ENCODE data around the gene FBXO44. TPM values are rescaled to one million over a fixed set of nuclear protein-coding genes. Genes with fewer than 3 reads are reported as not detected.

Gene FBXO44
- total and polyA plus RNA-seq, 10 of the 15 experiments (the other 5 are each of a cell fraction or from before 2014, with no cell fraction given) = 0.77 to 22.4 (median 8.2) TPM

DNA sequence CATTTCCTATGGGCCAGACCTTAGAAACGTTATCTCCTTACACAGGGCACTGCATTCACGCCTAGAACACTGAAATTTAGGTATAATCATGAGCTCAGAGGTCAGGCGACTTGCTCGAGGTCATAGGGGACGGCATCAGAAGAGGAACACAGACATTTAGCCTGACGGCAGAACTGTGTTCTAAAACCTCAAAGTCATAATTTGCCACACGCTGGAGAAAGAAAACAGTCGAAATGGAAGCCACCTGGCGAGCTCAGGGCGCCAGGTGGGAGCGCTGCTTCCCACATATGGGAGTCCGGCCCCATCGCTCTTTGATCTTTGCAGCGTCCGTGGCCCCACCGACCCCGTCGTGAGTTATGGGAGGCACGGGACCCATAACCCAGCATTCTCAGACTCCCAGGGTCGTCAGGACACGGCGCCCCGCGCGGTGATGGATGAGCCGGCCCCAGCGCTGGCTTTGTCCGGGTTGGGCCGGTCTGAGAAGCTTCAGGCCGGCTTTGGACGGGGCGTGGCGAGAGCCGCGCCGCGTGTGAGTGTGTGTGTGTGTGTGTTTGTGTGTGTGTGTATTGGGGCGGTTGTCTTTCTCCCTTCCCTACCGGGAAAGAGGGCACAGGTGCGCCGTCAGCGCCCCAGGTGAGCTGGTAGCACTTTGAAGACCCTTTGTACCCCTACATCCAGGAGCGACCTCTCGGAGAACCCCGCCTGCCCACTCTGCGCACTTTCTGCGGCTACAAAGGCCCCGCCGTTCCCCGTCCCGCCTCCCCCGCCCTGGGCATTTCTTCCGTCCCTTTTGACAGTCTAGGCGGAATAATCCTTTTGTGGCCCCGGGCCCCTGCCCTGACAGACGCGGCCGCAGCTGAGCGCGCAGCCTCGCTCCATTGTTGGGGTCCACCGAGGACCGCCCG lies 36.0 kb downstream of the FBXO44 start:
- no TSS peak for BruUV-seq (replicated peaks)
- WGBS (ENCODE audit: insufficient coverage, insufficient replicate concordance, low lambda C conversion rate, missing lambda C conversion rate) = 5% methylated on average over 56 of the region's 64 CpGs
- SMC1A ChIA-PET (ENCODE audit: uncharacterized antibody, unreplicated experiment) = no interaction called here
- no peak for TF ChIP-seq YY1 (IDR thresholded peaks at IDR 0.05; ENCODE audit: low read depth, low read length)
- TF ChIP-seq SUZ12 (IDR thresholded peaks at IDR 0.05; ENCODE audit: unreplicated experiment) = peak; percentile 35
- TF ChIP-seq, protein P1, sequence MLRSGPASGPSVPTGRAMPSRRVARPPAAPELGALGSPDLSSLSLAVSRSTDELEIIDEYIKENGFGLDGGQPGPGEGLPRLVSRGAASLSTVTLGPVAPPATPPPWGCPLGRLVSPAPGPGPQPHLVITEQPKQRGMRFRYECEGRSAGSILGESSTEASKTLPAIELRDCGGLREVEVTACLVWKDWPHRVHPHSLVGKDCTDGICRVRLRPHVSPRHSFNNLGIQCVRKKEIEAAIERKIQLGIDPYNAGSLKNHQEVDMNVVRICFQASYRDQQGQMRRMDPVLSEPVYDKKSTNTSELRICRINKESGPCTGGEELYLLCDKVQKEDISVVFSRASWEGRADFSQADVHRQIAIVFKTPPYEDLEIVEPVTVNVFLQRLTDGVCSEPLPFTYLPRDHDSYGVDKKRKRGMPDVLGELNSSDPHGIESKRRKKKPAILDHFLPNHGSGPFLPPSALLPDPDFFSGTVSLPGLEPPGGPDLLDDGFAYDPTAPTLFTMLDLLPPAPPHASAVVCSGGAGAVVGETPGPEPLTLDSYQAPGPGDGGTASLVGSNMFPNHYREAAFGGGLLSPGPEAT (IDR thresholded peaks at IDR 0.05; ENCODE audit: low read depth) = no peak
- H3K4me2 ChIP-seq (ENCODE audit: control insufficient read depth, insufficient read depth) = no peak overlapping the region
- no peaks in the 10 kb centered on the region; the same call in 1 of the 2 replicates for H4K20me1 ChIP-seq (ENCODE audit: control insufficient read depth, insufficient read depth)
- POLR2A ChIA-PET = no interaction called here
- CTCF ChIA-PET = interaction anchor here (1.1 to 1.7 kb wide), 2 partner anchors 9 to 15 kb away, joined by 3 read pairs; no protein-coding TSS in a partner anchor
- no peak overlapping the region for H2AFZ ChIP-seq (ENCODE audit: control insufficient read depth, low read depth, low read length)
- no peak overlapping the region for H3K27ac ChIP-seq (ENCODE audit: control insufficient read depth, insufficient read depth)
- H3K36me3 ChIP-seq (ENCODE audit: control insufficient read depth in 2 of 2, insufficient read depth in 2 of 2, low read length in 1 of 2) = no peaks in the 10 kb centered on the region
- intact Hi-C loops (cut with micrococcal nuclease; ENCODE audit: unreplicated experiment) = no loop called here
- RAD21 ChIA-PET (ENCODE audit: unreplicated experiment) = interaction anchor here (0.7 to 1.0 kb wide), 2 partner anchors 26 to 203 kb away, joined by 3 read pairs; no protein-coding TSS in a partner anchor
- H3K79me2 ChIP-seq (ENCODE audit: control insufficient read depth, insufficient read depth, low read length) = no peaks in the 10 kb centered on the region
- peaks cover 9 to 16% of the 10 kb centered on the region in 2 experiments; a peak in 3 of 4 replicates for H3K27me3 ChIP-seq (replicated peaks in 1 of 2; ENCODE audit: control insufficient read depth in 2 of 2, insufficient read depth in 2 of 2, low read length in 1 of 2)
- H3K4me3 ChIP-seq = no peak overlapping the region
- no peak for FAIRE-seq
- H3K9me3 ChIP-seq (replicated peaks; ENCODE audit: control insufficient read depth, insufficient read depth, low read length) = no peaks in the 10 kb centered on the region
- H3K4me1 ChIP-seq (ENCODE audit: control insufficient read depth, insufficient read depth, low read length) = no peaks in the 10 kb centered on the region
- in situ Hi-C loops (cut with MboI) = no loop called here
- no peak for DNase-seq (ENCODE audit: low read depth, low spot score)
- ATAC-seq = 0 out of 3 replicates have a peak, but pooled peaks have one; percentile 22
- H3K9ac ChIP-seq (ENCODE audit: control insufficient read depth, insufficient read depth, low read length) = no peak overlapping the region

Data from GM12878 (cell line).